ENCODE results near the gene TPRG1.

The TPRG1 gene

GRCh38 chr3:189139611-189139940 lies 32.2 kb upstream of the TPRG1 start:
- Histone ChIP-seq H3K27ac (ENCODE audit: low read depth in 2 of 2, low read length in 2 of 2) (no peak overlapping the region), H3K4me3 (ENCODE audit: low read length in 2 of 2) (no peak overlapping the region), H3K9ac (ENCODE audit: low read depth in 1 of 2, low read length in 2 of 2) (no peak overlapping the region), H3K9me3 (ENCODE audit: control insufficient read depth in 2 of 2, low read length in 2 of 2) (no peaks in the 10 kb centered on the region), H3K36me3 (ENCODE audit: control insufficient read depth in 2 of 2, insufficient read depth in 2 of 2, low read length in 2 of 2) (no peaks in the 10 kb centered on the region), H3K27me3 (ENCODE audit: control insufficient read depth in 2 of 2, insufficient read depth in 2 of 2, low read length in 2 of 2) (no peaks in the 10 kb centered on the region), H3K4me1 (ENCODE audit: control insufficient read depth in 2 of 2, insufficient read depth in 2 of 2, low read length in 2 of 2) (no peaks in the 10 kb centered on the region)

DNA sequence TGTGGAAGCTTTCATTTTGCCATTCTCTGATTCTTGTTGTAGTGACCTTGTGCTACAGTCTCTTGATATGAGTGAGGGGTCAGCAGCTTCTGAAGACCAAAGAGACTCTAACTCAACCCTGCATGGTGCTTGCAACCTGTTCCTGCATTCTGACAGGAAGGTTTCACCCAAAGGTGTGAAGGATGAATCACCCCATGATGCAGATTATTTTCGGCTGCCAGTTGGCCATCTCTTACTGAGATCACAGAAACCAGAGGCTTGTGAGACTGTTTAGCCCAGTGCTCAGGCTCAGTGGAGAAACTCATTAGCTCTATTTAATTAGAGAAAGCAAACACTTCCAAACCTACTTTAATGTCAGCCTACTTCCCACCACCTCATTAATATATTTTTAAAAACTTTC lies 29.2 kb upstream of the TPRG1 start:
- Histone ChIP-seq H3K27me3 (ENCODE audit: control insufficient read depth in 2 of 2, insufficient read depth in 2 of 2, low read length in 2 of 2) (no peaks in the 10 kb centered on the region), H3K27ac (ENCODE audit: low read depth in 2 of 2, low read length in 2 of 2) (no peak overlapping the region), H3K36me3 (ENCODE audit: control insufficient read depth in 2 of 2, insufficient read depth in 2 of 2, low read length in 2 of 2) (no peaks in the 10 kb centered on the region), H3K9me3 (ENCODE audit: control insufficient read depth in 2 of 2, low read length in 2 of 2) (no peaks in the 10 kb centered on the region), H3K4me1 (ENCODE audit: control insufficient read depth in 2 of 2, insufficient read depth in 2 of 2, low read length in 2 of 2) (no peaks in the 10 kb centered on the region), H3K9ac (ENCODE audit: low read depth in 1 of 2, low read length in 2 of 2) (no peak overlapping the region), H3K4me3 (ENCODE audit: low read length in 2 of 2) (no peak overlapping the region)

GRCh38 chr3:189143321-189143720 lies 28.4 kb upstream of the TPRG1 start:
- H3K9me3 ChIP-seq (ENCODE audit: control insufficient read depth in 2 of 2, low read length in 2 of 2): no peaks in the 10 kb centered on the region
- no peaks in the 10 kb centered on the region for H3K36me3 ChIP-seq (ENCODE audit: control insufficient read depth in 2 of 2, insufficient read depth in 2 of 2, low read length in 2 of 2)
- H3K4me1 ChIP-seq (ENCODE audit: control insufficient read depth in 2 of 2, insufficient read depth in 2 of 2, low read length in 2 of 2): no peaks in the 10 kb centered on the region
- no peak overlapping the region for H3K27ac ChIP-seq (ENCODE audit: low read depth in 2 of 2, low read length in 2 of 2)
- H3K9ac ChIP-seq (ENCODE audit: low read depth in 1 of 2, low read length in 2 of 2): no peak overlapping the region
- H3K4me3 ChIP-seq (ENCODE audit: low read length in 2 of 2): no peak overlapping the region
- H3K27me3 ChIP-seq (ENCODE audit: control insufficient read depth in 2 of 2, insufficient read depth in 2 of 2, low read length in 2 of 2): no peaks in the 10 kb centered on the region

GRCh38 chr3:189143771-189144170 lies 28.0 kb upstream of the TPRG1 start:
- Histone ChIP-seq H3K4me1 (ENCODE audit: control insufficient read depth in 2 of 2, insufficient read depth in 2 of 2, low read length in 2 of 2) (no peaks in the 10 kb centered on the region), H3K27ac (ENCODE audit: low read depth in 2 of 2, low read length in 2 of 2) (no peak overlapping the region), H3K36me3 (ENCODE audit: control insufficient read depth in 2 of 2, insufficient read depth in 2 of 2, low read length in 2 of 2) (no peaks in the 10 kb centered on the region), H3K4me3 (ENCODE audit: low read length in 2 of 2) (no peak overlapping the region), H3K9ac (ENCODE audit: low read depth in 1 of 2, low read length in 2 of 2) (no peak overlapping the region), H3K9me3 (ENCODE audit: control insufficient read depth in 2 of 2, low read length in 2 of 2) (no peaks in the 10 kb centered on the region), H3K27me3 (ENCODE audit: control insufficient read depth in 2 of 2, insufficient read depth in 2 of 2, low read length in 2 of 2) (no peaks in the 10 kb centered on the region)

GRCh38 chr3:189144645-189145044 lies 27.1 kb upstream of the TPRG1 start:
- no peak overlapping the region for H3K4me3 ChIP-seq (ENCODE audit: low read length in 2 of 2)
- no peaks in the 10 kb centered on the region for H3K4me1 ChIP-seq (ENCODE audit: control insufficient read depth in 2 of 2, insufficient read depth in 2 of 2, low read length in 2 of 2)
- H3K27ac ChIP-seq (ENCODE audit: low read depth in 2 of 2, low read length in 2 of 2): no peak overlapping the region
- H3K36me3 ChIP-seq (ENCODE audit: control insufficient read depth in 2 of 2, insufficient read depth in 2 of 2, low read length in 2 of 2): no peaks in the 10 kb centered on the region
- no peak overlapping the region for H3K9ac ChIP-seq (ENCODE audit: low read depth in 1 of 2, low read length in 2 of 2)
- H3K27me3 ChIP-seq (ENCODE audit: control insufficient read depth in 2 of 2, insufficient read depth in 2 of 2, low read length in 2 of 2): no peaks in the 10 kb centered on the region
- no peaks in the 10 kb centered on the region for H3K9me3 ChIP-seq (ENCODE audit: control insufficient read depth in 2 of 2, low read length in 2 of 2)

GRCh38 chr3:189146848-189147247 lies 24.9 kb upstream of the TPRG1 start:
- Histone ChIP-seq H3K9me3 (ENCODE audit: control insufficient read depth in 2 of 2, low read length in 2 of 2) (no peaks in the 10 kb centered on the region), H3K4me3 (ENCODE audit: low read length in 2 of 2) (no peak overlapping the region), H3K27ac (ENCODE audit: low read depth in 2 of 2, low read length in 2 of 2) (no peak overlapping the region), H3K27me3 (ENCODE audit: control insufficient read depth in 2 of 2, insufficient read depth in 2 of 2, low read length in 2 of 2) (no peaks in the 10 kb centered on the region), H3K36me3 (ENCODE audit: control insufficient read depth in 2 of 2, insufficient read depth in 2 of 2, low read length in 2 of 2) (no peaks in the 10 kb centered on the region), H3K9ac (ENCODE audit: low read depth in 1 of 2, low read length in 2 of 2) (no peak overlapping the region), H3K4me1 (ENCODE audit: control insufficient read depth in 2 of 2, insufficient read depth in 2 of 2, low read length in 2 of 2) (no peaks in the 10 kb centered on the region)

DNA sequence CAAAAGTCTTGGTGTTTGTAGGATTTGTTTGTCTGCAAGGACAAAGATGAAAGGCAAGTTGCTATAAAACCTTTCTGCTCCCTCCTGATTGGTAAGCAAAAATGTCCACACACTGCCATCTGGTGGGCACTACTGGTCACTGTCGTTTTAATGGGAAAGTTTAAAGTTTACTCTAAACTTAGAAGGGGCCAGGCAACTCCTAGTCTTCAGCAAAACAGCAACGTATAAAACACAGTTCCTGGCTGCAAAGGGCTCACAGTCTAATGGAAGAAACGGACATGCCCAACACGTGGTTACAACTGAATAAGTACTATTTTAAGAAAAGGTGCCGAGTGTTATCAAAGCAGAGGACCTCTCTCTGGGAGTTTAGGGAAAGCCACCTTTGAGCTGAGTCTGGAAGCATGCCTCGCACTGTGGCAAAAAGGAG lies 23.7 kb upstream of the TPRG1 start:
- Histone ChIP-seq H3K9me3 (ENCODE audit: control insufficient read depth in 2 of 2, low read length in 2 of 2) (no peaks in the 10 kb centered on the region), H3K36me3 (ENCODE audit: control insufficient read depth in 2 of 2, insufficient read depth in 2 of 2, low read length in 2 of 2) (no peaks in the 10 kb centered on the region), H3K9ac (ENCODE audit: low read depth in 1 of 2, low read length in 2 of 2) (no peak overlapping the region), H3K4me1 (ENCODE audit: control insufficient read depth in 2 of 2, insufficient read depth in 2 of 2, low read length in 2 of 2) (no peaks in the 10 kb centered on the region), H3K4me3 (ENCODE audit: low read length in 2 of 2) (no peak overlapping the region), H3K27me3 (ENCODE audit: control insufficient read depth in 2 of 2, insufficient read depth in 2 of 2, low read length in 2 of 2) (no peaks in the 10 kb centered on the region), H3K27ac (ENCODE audit: low read depth in 2 of 2, low read length in 2 of 2) (no peak overlapping the region)

DNA sequence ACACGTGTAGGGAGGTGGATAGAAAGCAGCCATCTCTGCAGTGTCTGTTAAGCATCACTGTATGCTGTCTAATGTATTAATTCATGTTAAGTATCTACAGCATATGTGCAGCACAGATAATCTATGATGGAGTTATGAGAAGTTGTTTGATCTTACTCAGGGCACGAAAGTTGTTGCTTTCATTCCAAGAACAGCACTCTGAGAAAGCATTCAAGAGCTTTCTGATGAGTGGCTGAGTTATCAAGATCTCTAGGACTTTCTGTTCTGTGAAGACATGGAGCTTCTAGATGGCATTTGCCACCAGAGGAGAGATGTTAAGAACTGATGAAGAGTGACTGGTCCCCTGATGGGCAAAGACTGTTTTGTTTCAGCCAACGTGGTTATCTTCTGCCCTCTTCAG lies 22.6 kb upstream of the TPRG1 start:
- H3K27me3 ChIP-seq (ENCODE audit: control insufficient read depth in 2 of 2, insufficient read depth in 2 of 2, low read length in 2 of 2): no peaks in the 10 kb centered on the region
- H3K27ac ChIP-seq (ENCODE audit: low read depth in 2 of 2, low read length in 2 of 2): no peak overlapping the region
- no peaks in the 10 kb centered on the region for H3K9me3 ChIP-seq (ENCODE audit: control insufficient read depth in 2 of 2, low read length in 2 of 2)
- no peaks in the 10 kb centered on the region for H3K36me3 ChIP-seq (ENCODE audit: control insufficient read depth in 2 of 2, insufficient read depth in 2 of 2, low read length in 2 of 2)
- no peak overlapping the region for H3K9ac ChIP-seq (ENCODE audit: low read depth in 1 of 2, low read length in 2 of 2)
- H3K4me3 ChIP-seq (ENCODE audit: low read length in 2 of 2): no peak overlapping the region
- no peaks in the 10 kb centered on the region for H3K4me1 ChIP-seq (ENCODE audit: control insufficient read depth in 2 of 2, insufficient read depth in 2 of 2, low read length in 2 of 2)

- H3K27ac ChIP-seq (ENCODE audit: low read depth in 2 of 2, low read length in 2 of 2): no peak overlapping the region
- no peaks in the 10 kb centered on the region for H3K27me3 ChIP-seq (ENCODE audit: control insufficient read depth in 2 of 2, insufficient read depth in 2 of 2, low read length in 2 of 2)
- H3K9ac ChIP-seq (ENCODE audit: low read depth in 1 of 2, low read length in 2 of 2): no peak overlapping the region
- no peaks in the 10 kb centered on the region for H3K9me3 ChIP-seq (ENCODE audit: control insufficient read depth in 2 of 2, low read length in 2 of 2)
- H3K4me1 ChIP-seq (ENCODE audit: control insufficient read depth in 2 of 2, insufficient read depth in 2 of 2, low read length in 2 of 2): peaks cover 0 to 4% of the 10 kb centered on the region in 2 donors
- H3K36me3 ChIP-seq (ENCODE audit: control insufficient read depth in 2 of 2, insufficient read depth in 2 of 2, low read length in 2 of 2): no peaks in the 10 kb centered on the region
- no peak overlapping the region for H3K4me3 ChIP-seq (ENCODE audit: low read length in 2 of 2)
Measured at GRCh38 chr3:189157232-189158007, 14.4 kb upstream of the TPRG1 start.

DNA sequence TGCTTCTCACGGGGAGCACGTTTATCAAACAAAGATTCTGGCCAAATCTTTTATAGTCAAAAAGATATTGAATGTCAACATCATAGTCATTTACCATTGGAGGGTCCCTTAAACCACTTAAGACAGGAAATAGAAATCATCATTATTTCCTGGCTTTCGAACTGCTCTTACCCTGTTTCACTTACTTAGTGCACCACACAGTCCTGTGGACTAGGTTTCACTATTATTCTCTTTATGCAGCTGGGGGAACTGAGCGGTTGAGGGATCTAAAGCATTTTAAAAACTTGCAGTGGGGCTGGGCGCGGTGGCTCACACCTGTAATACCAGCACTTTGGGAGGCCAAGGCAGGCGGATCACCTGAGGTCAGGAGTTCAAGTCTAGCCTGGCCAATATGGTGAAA lies 13.7 kb upstream of the TPRG1 start:
- Histone ChIP-seq H3K27me3 (ENCODE audit: control insufficient read depth in 2 of 2, insufficient read depth in 2 of 2, low read length in 2 of 2) (no peaks in the 10 kb centered on the region), H3K4me1 (ENCODE audit: control insufficient read depth in 2 of 2, insufficient read depth in 2 of 2, low read length in 2 of 2) (peaks cover 0 to 4% of the 10 kb centered on the region in 2 donors), H3K27ac (ENCODE audit: low read depth in 2 of 2, low read length in 2 of 2) (no peak overlapping the region), H3K9me3 (ENCODE audit: control insufficient read depth in 2 of 2, low read length in 2 of 2) (no peaks in the 10 kb centered on the region), H3K4me3 (ENCODE audit: low read length in 2 of 2) (no peak overlapping the region), H3K36me3 (ENCODE audit: control insufficient read depth in 2 of 2, insufficient read depth in 2 of 2, low read length in 2 of 2) (no peaks in the 10 kb centered on the region), H3K9ac (ENCODE audit: low read depth in 1 of 2, low read length in 2 of 2) (no peak overlapping the region)
